VCaP (cell line): Measurements from ENCODE around the gene B3GALNT1.
A peak's percentile ranks its signal among the peaks of the same experiment; 100 is the strongest.

ENCODE experiments used
- H3K27ac ChIP-seq: fragments of 450-650 bp; 2 replicates; pipeline ENCODE4 v1.5.1; 2017
- TF ChIP-seq, protein P1 (sequence below): fragments of 450-650 bp; conservative IDR thresholded peaks from 2 replicates; pipeline ENCODE4 v1.5.1; 2017; ENCODE audit warnings: mild to moderate bottlenecking, moderate library complexity

Gene B3GALNT1, protein sequence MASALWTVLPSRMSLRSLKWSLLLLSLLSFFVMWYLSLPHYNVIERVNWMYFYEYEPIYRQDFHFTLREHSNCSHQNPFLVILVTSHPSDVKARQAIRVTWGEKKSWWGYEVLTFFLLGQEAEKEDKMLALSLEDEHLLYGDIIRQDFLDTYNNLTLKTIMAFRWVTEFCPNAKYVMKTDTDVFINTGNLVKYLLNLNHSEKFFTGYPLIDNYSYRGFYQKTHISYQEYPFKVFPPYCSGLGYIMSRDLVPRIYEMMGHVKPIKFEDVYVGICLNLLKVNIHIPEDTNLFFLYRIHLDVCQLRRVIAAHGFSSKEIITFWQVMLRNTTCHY

DNA sequence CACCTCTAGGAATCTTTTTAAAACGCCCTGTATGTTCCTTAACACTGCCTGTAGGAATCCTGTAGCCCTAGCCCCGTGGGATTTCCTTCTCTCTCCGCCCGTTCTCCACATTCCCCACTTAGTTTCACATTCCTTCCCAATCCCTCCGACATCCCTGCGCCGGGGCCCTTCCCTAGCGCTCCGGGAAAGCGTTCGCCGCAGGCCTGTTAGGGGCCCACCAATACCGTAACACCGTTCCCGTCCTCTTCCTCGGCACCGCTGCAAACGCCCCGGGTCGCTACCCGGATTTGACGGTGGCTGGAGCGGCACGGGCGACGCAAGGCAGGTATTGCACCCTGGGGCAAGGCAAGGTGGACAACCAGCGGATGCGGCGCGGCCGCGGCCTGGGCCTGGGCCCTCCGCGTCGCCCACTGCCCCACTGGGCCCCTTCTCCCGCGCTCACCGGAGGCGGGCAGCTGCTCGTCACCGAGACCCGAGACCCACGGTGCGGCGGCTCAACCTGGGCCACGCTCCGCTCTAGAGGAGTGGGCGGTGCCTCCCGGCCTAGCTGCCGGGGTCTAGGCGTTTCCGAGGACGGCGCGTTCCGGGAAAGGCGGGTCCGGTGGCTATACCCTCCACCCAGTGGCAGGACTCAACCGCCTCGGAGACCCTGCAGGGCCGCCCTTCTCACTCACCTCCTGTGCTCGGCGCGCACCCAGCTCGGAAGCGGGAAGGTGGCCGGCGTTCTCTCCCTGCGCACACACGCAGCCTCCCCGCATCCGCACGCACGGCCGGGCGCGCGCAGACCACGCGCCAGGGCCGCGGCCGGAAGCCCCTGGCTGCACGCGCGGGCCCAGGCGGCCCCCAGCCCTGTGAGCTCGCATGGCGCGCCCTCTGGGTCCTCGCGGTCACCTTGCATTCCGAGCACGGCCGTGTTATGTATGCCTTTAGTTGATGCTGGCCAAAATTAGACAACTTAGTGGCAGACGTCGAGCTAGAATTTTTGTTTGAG is at the start of gene B3GALNT1:
B3GALNT1 (minus strand) TSS at position 789 of the 991 bp plus-strand sequence. CDS start 18,595 bp downstream, outside the sequence.
- peak within 1 kb of the TSS; percentile 92 for H3K27ac ChIP-seq
- TF ChIP-seq, protein P1, sequence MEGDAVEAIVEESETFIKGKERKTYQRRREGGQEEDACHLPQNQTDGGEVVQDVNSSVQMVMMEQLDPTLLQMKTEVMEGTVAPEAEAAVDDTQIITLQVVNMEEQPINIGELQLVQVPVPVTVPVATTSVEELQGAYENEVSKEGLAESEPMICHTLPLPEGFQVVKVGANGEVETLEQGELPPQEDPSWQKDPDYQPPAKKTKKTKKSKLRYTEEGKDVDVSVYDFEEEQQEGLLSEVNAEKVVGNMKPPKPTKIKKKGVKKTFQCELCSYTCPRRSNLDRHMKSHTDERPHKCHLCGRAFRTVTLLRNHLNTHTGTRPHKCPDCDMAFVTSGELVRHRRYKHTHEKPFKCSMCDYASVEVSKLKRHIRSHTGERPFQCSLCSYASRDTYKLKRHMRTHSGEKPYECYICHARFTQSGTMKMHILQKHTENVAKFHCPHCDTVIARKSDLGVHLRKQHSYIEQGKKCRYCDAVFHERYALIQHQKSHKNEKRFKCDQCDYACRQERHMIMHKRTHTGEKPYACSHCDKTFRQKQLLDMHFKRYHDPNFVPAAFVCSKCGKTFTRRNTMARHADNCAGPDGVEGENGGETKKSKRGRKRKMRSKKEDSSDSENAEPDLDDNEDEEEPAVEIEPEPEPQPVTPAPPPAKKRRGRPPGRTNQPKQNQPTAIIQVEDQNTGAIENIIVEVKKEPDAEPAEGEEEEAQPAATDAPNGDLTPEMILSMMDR: peak; percentile 10; the same call in 1 of the 2 replicates

DNA sequence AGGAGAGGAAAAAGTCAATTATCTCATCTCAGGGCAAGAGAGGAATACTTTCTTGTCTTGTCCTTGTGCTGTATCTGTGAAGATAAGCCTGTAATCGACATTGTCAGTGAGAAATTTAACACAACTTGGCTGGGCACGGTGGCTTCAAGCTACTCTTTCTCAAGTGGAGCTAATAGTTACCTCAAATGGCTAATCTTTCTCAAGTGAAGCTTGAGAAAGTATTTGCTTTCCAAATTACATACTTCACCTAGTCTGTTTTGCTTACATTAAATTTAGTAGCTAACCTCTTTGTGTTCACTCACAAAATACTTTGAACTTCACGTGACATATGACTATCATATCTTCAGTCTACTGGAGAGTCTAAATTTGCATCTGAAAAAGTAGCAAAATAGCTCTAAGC is 48.3 kb upstream of the B3GALNT1 start:
- TF ChIP-seq, protein P1: no peak
- no peak overlapping the region for H3K27ac ChIP-seq

DNA sequence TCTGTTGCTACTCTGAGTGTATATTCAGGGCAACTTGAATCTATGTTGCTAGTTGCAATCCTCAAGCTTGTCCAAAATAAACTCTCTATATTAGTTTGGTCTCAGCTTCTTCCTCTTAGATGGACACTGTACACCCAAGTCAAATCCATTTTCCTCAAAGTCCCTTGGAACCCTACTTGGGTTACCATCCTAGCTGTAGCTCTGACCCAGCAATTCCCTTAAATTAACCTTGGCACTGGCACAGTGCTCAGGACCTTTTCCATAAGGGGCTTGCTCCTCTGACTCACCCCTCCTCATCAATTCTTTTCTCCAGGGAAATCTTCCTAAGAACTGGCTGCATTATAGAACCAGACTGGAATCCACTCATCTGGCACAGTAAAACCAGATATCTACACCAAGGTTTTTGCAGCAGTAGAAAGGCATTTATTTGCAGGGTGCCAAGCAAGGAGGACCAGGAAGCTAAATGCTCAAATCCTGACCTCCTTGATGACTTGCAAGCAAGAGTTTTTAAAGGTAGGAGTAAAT is 44.9 kb upstream of the B3GALNT1 start:
- no peak overlapping the region for H3K27ac ChIP-seq

DNA sequence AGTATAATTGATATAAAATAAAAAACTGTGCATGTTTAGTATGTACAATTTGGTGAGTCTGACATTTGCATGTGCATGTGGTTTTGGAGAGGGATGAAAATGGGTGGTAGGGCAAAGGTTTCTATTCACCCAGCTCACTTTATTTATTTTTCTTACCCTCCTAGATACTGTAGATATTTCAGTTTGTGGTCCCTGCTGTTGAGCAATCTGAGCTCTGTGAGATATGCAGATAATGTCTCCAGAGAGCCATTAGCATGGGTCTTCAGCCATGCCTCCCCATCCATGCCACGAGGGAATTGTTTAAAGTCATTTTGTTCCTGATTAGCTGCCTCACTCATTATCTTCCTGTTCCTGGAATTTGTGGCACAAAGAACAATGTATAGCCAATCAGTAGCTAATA is 44.4 kb upstream of the B3GALNT1 start:
- TF ChIP-seq, protein P1: no peak

More for the DNA sequence above, 44.9 kb upstream of the B3GALNT1 start:
- TF ChIP-seq, protein P1: no peak

DNA sequence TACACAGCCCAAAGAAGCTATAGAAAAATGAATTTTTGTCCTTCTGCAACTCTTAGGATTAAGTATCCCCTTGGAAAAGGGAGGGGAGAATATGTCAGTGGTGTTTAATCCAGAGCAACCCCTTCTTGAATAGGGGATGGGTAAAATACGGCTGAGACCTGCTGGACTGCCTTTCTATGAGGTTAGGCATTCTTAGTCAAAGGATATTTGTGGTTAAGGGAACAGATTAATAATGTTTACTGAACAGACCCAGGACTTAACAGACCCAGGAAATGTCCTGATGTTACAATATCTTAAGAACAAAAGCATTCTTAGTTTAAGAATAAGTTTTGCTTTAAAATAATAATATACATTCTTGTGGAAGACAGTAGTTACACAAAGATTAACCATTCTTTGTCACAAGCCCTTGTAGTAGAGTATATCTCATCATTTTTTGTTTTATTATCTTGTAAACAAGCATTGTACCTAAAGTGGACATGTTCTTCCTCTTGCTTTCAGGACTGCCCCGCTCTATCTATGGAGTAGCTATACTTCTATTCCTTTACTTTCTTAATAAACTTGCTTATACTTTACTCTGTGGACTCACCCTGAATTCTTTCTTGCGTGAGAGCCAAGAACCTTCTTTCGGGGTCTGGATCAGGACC is 43.8 kb upstream of the B3GALNT1 start:
- H3K27ac ChIP-seq: no peak overlapping the region
- TF ChIP-seq, protein P1: no peak

More for the DNA sequence above, 44.4 kb upstream of the B3GALNT1 start:
- H3K27ac ChIP-seq: no peak overlapping the region

DNA sequence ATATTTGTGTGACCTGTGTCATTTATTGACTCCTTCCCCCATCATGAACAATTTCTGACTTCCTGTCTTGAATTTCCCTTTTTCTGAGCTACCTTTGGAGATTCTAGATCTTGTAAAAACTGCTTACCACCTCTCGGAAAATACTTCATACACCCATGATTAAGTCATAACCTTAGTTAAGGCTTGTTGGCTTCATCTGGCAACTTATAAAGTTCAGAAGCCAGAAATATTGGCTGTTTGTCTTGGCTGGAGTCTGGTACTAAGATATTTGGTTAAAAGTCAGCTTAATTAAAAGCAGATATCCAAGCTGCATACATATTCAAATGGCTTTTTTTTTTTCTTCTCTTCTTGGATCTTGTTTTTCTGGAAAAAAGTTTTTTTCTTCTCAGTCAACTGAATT is 37.3 kb upstream of the B3GALNT1 start:
- TF ChIP-seq, protein P1: no peak
- peak overlapping the region; percentile 74; the same call in 1 of the 2 replicates for H3K27ac ChIP-seq
